Stimulated activated CD8-positive, alpha-beta memory T cell treated with anti-CD3 and anti-CD28 coated beads, Interleukin-2, amount 100 ng/mL, for 48 hours (primary cell): ENCODE data around the gene LPAR6.

Experiments used
- DNase-seq, 2 donors: peaks; one replicate each; pipeline ENCODE4 v3.0.0-alpha.2; 2020; ENCODE audit warnings: low read depth in 2 of 2

LPAR6 gene

GRCh38 chr13:48415516-48415915, 2.6 kb upstream of the LPAR6 start:
- DNase-seq, result no peak

- DNase-seq, result no peak
Measured at GRCh38 chr13:48414501-48414900, 1.6 kb upstream of the LPAR6 start.

- DNase-seq, result no peak
Measured at GRCh38 chr13:48411841-48412531, 927 bp downstream of the LPAR6 start.

- DNase-seq, result no peak
Measured at GRCh38 chr13:48411147-48411794, 1.6 kb downstream of the LPAR6 start.

GRCh38 chr13:48410199-48410598, 2.7 kb downstream of the LPAR6 start:
- no peak for DNase-seq

GRCh38 chr13:48405875-48406274, 7.0 kb downstream of the LPAR6 start:
- DNase-seq, result no peak

- no peak for DNase-seq
Measured at GRCh38 chr13:48404952-48405351, 8.0 kb downstream of the LPAR6 start.

GRCh38 chr13:48403913-48404312, 9.0 kb downstream of the LPAR6 start:
- DNase-seq, result no peak

- no peak for DNase-seq
Measured at GRCh38 chr13:48403151-48403631, 9.7 kb downstream of the LPAR6 start.

GRCh38 chr13:48402325-48402932, 10.5 kb downstream of the LPAR6 start:
- DNase-seq, result no peak

- DNase-seq, result no peak
Measured at GRCh38 chr13:48401480-48401879, 11.4 kb downstream of the LPAR6 start.

GRCh38 chr13:48400850-48401291, 12.0 kb downstream of the LPAR6 start:
- no peak for DNase-seq

- no peak for DNase-seq
Measured at GRCh38 chr13:48400090-48400694, 12.7 kb downstream of the LPAR6 start.

- no peak for DNase-seq
Measured at GRCh38 chr13:48398450-48399095, 14.3 kb downstream of the LPAR6 start.

- no peak for DNase-seq
Measured at GRCh38 chr13:48397744-48398143, 15.2 kb downstream of the LPAR6 start.

GRCh38 chr13:48393698-48394085, 19.2 kb downstream of the LPAR6 start:
- DNase-seq, result no peak

GRCh38 chr13:48393030-48393697, 19.7 kb downstream of the LPAR6 start:
- no peak for DNase-seq

GRCh38 chr13:48391257-48391656, 21.7 kb downstream of the LPAR6 start:
- DNase-seq, result no peak

GRCh38 chr13:48386816-48387215, 26.1 kb downstream of the LPAR6 start:
- no peak for DNase-seq

GRCh38 chr13:48383384-48383783, 29.5 kb downstream of the LPAR6 start:
- no peak for DNase-seq

GRCh38 chr13:48380581-48380980, 32.3 kb downstream of the LPAR6 start:
- no peak for DNase-seq
